Ovary (tissue), 3 donors: ENCODE measurements around the gene KIF23.

Source experiments
- EP300 ChIP-seq: sonication (generic); formaldehyde crosslinking; IDR thresholded peaks from one replicate; pipeline ENCODE4 v1.6.1; 2017; ENCODE audit warnings: antibody characterized with exemption
- POLR2A ChIP-seq: fragments of 450-650 bp; IDR thresholded peaks from one replicate; pipeline ENCODE4 v1.6.1; 2017; ENCODE audit warnings: antibody characterized with exemption, mild to moderate bottlenecking, moderate library complexity
- TF ChIP-seq, protein P1 (sequence below), 3 donors: fragments of 450-650 bp in 2 of 3; fragments of 200-600 bp in 1 of 3; IDR thresholded peaks; one replicate each; pipeline versions ENCODE4 v1.5.1 to v1.8.0; 2016 to 2022; ENCODE audit warnings: antibody characterized with exemption in 3 of 3, mild to moderate bottlenecking in 1 of 3
- donor health status: DM: no; HTN: no; CAD: no.

DNA sequence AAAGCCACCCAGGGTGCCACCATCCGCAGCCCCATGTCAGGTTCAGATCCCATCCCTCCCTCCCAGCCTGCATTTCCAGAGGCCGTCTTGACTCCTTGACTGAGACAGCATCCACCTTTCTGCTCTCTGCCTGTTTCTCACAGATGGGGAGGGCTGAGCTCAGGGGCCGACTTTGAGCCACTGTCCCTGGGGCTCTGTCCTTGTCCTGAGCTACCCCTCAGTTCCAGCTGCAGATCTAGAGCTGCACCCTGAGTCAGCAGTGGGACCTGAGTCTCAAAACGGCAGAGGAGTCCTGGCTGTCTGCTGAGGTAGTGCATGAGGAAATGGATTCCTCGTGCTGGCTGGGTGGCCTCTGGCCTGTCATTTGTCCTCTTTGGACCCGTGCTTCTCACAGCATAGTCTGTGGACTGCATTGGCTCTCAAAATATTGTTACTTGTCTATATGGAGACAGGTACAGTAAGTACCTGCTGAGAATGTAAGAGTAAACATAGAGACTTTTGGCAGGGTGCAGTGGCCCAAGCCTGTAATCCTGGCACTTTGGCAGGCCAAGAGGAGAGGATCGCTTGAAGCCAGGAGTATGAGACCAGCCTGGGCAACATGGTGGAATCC is 60.8 kb downstream of the KIF23 start:
- TF ChIP-seq, protein P1, sequence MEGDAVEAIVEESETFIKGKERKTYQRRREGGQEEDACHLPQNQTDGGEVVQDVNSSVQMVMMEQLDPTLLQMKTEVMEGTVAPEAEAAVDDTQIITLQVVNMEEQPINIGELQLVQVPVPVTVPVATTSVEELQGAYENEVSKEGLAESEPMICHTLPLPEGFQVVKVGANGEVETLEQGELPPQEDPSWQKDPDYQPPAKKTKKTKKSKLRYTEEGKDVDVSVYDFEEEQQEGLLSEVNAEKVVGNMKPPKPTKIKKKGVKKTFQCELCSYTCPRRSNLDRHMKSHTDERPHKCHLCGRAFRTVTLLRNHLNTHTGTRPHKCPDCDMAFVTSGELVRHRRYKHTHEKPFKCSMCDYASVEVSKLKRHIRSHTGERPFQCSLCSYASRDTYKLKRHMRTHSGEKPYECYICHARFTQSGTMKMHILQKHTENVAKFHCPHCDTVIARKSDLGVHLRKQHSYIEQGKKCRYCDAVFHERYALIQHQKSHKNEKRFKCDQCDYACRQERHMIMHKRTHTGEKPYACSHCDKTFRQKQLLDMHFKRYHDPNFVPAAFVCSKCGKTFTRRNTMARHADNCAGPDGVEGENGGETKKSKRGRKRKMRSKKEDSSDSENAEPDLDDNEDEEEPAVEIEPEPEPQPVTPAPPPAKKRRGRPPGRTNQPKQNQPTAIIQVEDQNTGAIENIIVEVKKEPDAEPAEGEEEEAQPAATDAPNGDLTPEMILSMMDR (IDR thresholded peaks at IDR 0.05): no peak
- no peak for TF ChIP-seq POLR2A
- no peak for TF ChIP-seq EP300
